GM12865 (cell line): ENCODE measurements around the gene HOXD11.

ENCODE experiments used
- DNase-seq: peaks from one replicate; pipeline ENCODE4 v3.0.0; 2010; ENCODE audit warnings: low read depth
- H3K4me3 ChIP-seq: 2 replicates; pipeline ENCODE4 v1.5.1; 2011; ENCODE audit warnings: mild to moderate bottlenecking, low read depth, low read length, control low read depth
- CTCF ChIP-seq: IDR thresholded peaks from 2 replicates; pipeline ENCODE4 v1.5.1; 2011; ENCODE audit warnings: low read length, control low read depth, low read depth, inconsistent platforms; ENCODE audit not compliant: insufficient read depth; ENCODE audit errors: missing control alignments

Gene HOXD11

DNA sequence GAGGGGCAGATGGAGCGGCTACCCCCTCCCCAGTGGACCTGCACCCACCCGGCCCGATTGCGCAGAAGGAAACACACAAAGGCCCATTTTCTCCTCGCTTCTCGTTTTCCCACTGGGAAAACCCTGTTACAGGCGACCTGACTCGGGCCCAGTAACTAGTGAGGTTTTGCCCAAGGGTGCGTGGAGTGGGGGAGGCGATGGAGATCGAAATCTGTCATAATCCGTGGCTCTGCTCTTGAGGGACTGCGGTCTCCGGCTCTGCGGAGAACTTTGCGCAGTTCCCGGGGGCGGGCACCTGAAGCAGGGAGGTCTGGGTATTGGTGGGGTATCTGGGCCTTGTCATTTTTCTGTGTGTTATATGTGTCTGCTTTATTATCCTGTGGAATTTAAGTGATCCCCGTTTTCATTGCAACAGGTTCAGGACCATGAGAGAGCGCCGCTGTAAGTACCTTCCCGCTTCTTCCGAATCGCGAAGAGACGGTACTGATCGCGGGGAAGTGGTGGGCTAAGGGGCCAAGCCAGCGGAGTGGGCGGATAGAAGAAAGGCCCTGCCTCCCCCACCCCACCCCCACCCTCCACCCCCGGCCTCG is 40.2 kb downstream of the HOXD11 start:
- no peak for DNase-seq
- TF ChIP-seq CTCF, result no peak
- no peak overlapping the region for H3K4me3 ChIP-seq

GRCh38 chr2:176147800-176148496 is 40.9 kb downstream of the HOXD11 start:
- TF ChIP-seq CTCF, result no peak
- H3K4me3 ChIP-seq, result no peak overlapping the region
- no peak for DNase-seq

DNA sequence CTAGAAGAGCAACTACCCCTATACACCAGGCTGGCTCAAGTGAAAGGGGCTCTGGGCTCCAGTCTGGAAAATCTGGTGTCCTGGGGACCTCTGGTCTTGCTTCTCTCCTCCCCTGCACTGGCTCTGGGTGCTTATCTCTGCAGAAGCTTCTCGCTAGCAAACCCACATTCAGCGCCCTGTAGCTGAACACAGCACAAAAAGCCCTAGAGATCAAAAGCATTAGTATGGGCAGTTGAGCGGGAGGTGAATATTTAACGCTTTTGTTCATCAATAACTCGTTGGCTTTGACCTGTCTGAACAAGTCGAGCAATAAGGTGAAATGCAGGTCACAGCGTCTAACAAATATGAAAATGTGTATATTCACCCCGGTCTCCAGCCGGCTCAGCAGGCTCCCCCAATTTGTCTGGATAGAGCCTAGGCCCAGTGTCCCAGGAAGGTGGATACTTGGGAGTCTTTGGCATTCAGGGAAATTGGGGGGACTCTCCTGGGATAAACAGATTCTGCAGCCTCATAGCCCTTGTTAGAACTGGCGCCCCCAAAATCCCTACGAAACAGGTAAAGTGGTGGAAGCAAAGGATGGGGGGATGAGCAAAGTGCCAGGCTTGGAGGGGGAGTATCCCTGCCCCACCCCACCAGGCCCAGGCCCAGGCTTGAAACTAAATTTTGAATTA is 41.8 kb downstream of the HOXD11 start:
- TF ChIP-seq CTCF, result no peak
- DNase-seq, result no peak
- no peak overlapping the region for H3K4me3 ChIP-seq

DNA sequence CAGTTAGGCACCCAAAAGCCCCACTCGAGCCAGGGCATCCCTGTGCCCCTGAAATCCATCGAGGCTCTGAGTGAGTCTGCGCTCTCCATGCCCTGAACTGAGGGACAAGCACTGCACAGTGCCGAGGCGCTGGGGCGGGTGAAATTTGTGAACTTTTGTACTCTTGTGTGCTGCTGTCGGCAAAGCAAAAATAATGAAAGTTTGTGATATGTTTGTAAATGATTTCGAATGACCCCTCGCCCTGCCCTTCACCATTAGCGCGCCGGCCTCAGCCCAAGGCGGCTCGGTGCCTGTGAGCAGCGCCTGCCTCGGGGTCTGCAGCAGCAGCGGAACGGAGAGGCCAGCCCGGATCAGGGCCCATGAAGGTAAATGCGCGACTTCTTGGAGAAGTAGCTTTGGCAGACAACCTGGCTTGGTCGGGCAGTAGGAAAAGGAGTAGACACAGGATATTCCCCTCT is 42.4 kb downstream of the HOXD11 start:
- no peak for TF ChIP-seq CTCF
- DNase-seq, result no peak
- no peak overlapping the region for H3K4me3 ChIP-seq

GRCh38 chr2:176149939-176150583 is 43.0 kb downstream of the HOXD11 start:
- no peak overlapping the region for H3K4me3 ChIP-seq
- no peak for DNase-seq
- TF ChIP-seq CTCF, result no peak

- no peak overlapping the region for H3K4me3 ChIP-seq
- TF ChIP-seq CTCF, result no peak
- DNase-seq, result no peak
These were observed 43.7 kb downstream of the HOXD11 start for GRCh38 chr2:176150584-176151441.
